GM21447 (cell line): Measurements from ENCODE around the gene MMP24.
"Not testable (repeated sequence)": the region's sequence is repeated elsewhere in the genome, so short reads cannot be mapped to it uniquely, and the experiment has no call there.

ENCODE experiments used
- ATAC-seq: cut with Tn5 transposase; IDR thresholded peaks from one replicate; pipeline ENCODE4 v1.9.1; 2021; ENCODE audit not compliant: unreplicated experiment

The MMP24 gene

GRCh38 chr20:35216541-35216940 lies 9.9 kb upstream of the MMP24 start:
- no peak for ATAC-seq

- no peak for ATAC-seq
Measured at GRCh38 chr20:35223941-35224340, 2.5 kb upstream of the MMP24 start.

GRCh38 chr20:35224536-35224935 lies 2.0 kb upstream of the MMP24 start:
- ATAC-seq, result no peak

- no peak for ATAC-seq
Measured at GRCh38 chr20:35225319-35226125, 968 bp upstream of the MMP24 start.

- no peak for ATAC-seq
Measured at GRCh38 chr20:35226884-35227681, 593 bp downstream of the MMP24 start.

GRCh38 chr20:35232575-35232974 lies 6.1 kb downstream of the MMP24 start:
- no peak for ATAC-seq

GRCh38 chr20:35235881-35236280 lies 9.4 kb downstream of the MMP24 start:
- ATAC-seq, result no peak

GRCh38 chr20:35237486-35237885 lies 11.0 kb downstream of the MMP24 start:
- no peak for ATAC-seq

DNA sequence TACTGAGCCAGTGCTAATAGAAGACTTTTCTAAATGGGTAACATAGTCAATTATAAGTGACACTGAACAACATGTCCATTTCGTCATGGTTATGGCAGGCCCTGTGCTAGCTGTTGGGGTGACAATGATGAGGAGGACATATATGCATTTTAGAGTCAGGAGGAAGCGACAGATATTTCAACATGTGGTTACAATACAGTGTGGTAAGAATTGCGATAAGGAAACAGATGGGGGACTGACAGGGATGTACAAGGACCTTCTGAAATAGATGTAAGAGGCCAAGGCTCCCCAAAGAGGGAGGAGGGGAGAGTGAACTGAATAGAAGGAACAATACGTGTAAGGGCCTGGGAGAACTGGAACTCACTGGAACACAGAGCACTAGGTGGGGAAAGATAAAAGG lies 11.7 kb downstream of the MMP24 start:
- ATAC-seq, result no peak

DNA sequence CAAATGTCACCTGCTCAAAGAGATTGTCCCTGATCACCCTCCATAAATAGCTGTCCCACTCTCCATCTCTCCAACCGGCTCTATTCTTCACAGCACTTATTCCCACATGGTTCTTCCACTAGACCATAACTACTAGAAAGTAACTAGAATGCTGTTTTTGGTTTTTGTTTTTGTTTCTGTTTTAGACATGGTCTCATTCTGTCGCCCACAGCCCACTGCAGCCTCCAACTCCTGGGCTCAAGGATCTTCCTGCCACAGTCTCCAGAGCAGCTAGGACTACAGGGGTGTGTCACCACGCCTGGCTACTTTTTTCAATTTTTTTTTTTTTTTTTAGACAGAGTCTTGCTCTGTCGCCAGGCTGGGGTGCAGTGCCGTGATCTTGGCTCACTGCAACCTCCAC lies 12.2 kb downstream of the MMP24 start:
- ATAC-seq, result no peak

DNA sequence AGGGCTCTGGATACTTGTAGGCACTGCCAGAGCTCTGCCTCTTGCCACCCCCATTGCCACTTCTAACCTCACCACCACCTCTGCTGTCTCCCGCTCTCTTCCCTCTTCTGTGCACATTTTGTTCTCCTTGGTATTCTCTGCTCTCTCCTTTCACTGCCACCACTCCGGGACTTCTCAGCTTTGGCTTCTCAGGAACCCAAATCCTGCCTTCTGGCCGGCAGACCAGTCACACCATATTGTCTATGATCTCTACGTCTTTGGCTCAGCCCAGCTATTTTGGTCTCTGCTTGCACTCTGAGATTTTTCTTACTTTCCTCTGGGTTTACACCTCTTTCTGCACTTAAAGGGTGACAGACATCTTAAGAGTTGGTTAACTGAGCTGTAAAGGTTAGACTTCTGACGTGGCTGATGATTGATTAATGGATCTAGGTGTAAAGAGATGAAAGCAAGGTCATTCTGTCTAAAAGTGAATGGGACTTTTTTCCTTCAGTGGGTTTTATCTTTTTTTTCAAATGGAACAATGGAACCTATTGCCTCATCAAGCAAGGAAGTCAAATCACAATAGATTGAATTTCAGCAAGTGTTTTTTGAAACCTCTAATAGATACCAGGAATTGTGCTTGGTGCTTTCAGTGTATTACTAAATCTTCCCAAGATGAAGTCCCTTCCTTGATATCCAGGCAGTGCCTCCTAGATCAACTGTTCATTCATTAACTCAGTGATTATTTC lies 13.8 kb downstream of the MMP24 start:
- no peak for ATAC-seq

GRCh38 chr20:35240811-35241293 lies 14.4 kb downstream of the MMP24 start:
- ATAC-seq, result no peak

DNA sequence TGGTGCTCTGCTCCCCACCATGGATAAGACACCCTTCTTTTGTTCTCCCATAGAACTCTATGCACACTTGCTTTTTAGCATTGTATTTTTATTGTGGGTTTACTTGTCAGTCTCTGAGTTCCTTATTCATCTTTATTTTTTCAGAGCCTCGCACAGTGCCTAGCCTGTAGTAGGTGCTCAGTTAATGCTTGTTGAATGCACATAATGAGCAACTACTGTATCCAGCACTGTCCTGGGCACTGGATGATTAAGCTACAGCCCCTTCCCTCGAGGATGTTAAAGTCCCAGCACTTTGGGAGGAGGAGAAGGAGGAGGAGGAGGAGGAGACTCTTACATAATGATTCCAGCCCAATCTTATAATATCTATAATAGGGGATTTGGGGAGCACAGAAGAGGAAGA lies 16.8 kb downstream of the MMP24 start:
- ATAC-seq, result no peak

- ATAC-seq, result no peak
Measured at GRCh38 chr20:35243986-35244385, 17.5 kb downstream of the MMP24 start.

- ATAC-seq, result no peak
Measured at GRCh38 chr20:35246723-35247122, 20.2 kb downstream of the MMP24 start.

DNA sequence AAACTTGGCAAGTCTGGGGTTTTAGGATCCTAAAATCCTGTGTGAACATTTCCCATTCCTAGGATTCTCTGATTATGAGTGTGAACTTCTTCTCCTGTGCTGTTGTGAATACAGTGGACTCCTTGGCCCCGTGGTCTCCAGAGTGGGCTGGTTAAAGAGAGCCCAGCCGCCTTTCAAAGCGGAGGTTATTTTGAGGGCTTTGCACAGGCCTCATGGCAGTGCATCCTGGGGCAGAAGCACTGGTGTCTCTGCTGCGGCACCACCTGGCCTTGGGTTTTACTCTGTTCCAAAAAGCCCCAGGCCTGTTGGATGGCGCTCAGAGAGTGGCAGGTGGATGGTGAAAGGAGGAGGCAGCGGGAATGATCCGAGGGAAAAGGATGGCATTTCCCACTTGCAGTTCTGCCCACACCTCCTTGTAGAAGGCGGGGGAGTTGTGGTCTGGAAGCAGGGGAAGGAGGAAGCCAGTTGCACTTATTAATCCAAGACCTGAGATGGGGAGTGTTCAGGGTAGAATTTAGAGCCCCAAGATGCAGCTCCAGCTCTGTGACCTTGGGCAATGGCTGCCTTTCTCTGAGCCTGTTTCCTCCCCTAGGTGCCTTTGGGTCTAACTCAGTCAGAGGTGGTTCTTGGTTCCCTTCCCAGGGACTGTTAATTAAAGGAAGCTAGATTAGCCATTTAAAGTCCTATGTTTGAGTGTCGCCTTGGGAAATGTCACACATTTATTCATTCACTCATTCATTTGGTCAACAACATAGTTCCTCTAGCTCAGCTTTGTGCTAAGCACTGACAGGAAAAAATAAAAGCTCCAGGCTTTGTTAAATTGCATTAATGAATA lies 22.4 kb downstream of the MMP24 start:
- ATAC-seq, result no peak

- ATAC-seq, result no peak
Measured at GRCh38 chr20:35251613-35251940, 25.1 kb downstream of the MMP24 start.

- ATAC-seq, result peak; percentile 68
Measured at GRCh38 chr20:35252037-35252461, 25.6 kb downstream of the MMP24 start.

GRCh38 chr20:35252598-35252997 lies 26.1 kb downstream of the MMP24 start:
- ATAC-seq, result not testable (repeated sequence)

GRCh38 chr20:35253010-35253409 lies 26.5 kb downstream of the MMP24 start:
- no peak for ATAC-seq
